WI38 (cell line): ENCODE measurements around the gene CFAP58.

Source experiments
- H3K4me3 ChIP-seq: 2 replicates; pipeline ENCODE4 v1.5.1; 2011; ENCODE audit warnings: low read depth, mild to moderate bottlenecking, control low read depth, low read length
- TF ChIP-seq, protein P1 (sequence below): IDR thresholded peaks from 2 replicates; pipeline ENCODE4 v1.5.1; 2012; ENCODE audit warnings: low read depth, mild to moderate bottlenecking, control low read depth, low read length

CFAP58 gene

DNA sequence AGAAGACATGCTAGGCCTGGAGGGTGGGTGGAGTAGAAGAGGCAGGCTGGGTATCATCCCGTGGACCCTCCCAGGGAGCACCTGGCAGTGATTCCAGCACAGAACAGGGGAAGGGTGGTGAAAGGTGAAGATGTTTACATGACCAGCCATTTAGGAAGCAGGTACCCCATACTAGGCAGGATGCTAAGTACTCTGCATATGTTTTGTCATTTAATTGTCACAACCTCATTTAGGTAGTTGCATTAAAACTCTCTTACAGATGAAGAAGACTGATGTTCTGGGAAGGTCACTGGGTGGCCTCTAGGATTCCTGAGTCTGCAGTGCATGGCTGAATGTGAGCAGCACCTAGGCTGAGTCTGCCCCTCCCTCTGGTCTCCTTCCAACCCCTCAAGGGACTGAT, 30.5 kb upstream of the CFAP58 start:
- H3K4me3 ChIP-seq, result no peak overlapping the region
- TF ChIP-seq, protein P1, sequence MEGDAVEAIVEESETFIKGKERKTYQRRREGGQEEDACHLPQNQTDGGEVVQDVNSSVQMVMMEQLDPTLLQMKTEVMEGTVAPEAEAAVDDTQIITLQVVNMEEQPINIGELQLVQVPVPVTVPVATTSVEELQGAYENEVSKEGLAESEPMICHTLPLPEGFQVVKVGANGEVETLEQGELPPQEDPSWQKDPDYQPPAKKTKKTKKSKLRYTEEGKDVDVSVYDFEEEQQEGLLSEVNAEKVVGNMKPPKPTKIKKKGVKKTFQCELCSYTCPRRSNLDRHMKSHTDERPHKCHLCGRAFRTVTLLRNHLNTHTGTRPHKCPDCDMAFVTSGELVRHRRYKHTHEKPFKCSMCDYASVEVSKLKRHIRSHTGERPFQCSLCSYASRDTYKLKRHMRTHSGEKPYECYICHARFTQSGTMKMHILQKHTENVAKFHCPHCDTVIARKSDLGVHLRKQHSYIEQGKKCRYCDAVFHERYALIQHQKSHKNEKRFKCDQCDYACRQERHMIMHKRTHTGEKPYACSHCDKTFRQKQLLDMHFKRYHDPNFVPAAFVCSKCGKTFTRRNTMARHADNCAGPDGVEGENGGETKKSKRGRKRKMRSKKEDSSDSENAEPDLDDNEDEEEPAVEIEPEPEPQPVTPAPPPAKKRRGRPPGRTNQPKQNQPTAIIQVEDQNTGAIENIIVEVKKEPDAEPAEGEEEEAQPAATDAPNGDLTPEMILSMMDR, result no peak

DNA sequence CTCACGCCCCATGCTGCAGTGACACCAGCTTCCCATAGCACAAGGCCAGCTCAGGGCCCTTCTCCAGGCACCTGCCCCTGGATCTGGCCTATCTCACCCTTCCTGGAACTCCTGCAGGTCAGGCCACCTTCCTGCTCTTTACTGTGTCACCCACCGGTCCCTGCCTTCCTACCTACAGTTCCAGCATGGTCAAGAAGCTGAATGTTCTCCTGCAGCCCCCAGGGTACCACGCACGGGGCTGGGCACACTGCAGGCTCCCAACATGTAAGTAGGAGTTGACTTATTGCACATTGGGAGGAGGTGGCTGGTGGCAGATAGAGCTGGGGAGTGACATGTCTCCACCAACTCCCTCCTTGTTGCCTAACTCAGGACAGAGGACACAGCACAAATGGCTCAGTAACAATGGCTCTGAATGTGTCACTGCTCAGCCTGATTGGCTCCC, 29.9 kb upstream of the CFAP58 start:
- TF ChIP-seq, protein P1, result no peak
- no peak overlapping the region for H3K4me3 ChIP-seq

DNA sequence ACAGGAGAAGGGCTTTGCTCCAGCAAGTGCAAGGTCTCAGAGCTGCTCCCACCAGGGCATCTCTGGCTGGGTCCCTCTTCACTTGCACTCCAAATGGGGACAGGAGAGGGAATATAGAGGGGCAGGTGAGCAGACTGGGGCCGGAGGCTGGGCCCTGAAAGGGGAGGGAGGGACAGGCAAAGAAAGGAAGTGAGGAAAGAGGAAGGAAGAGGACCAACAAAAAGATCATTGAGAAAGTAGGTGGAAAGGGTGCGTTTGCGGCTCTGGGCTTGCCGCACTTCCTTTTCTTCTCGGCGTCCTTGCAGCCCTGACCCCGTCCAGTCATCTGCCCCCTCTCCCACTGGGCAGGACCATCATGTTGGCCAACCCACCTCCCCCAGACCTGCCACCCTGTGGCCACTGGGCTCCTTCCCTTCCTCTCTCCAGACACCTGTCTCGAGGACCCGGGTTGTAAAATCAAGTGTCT, 29.4 kb upstream of the CFAP58 start:
- TF ChIP-seq, protein P1, result no peak
- H3K4me3 ChIP-seq, result no peak overlapping the region

DNA sequence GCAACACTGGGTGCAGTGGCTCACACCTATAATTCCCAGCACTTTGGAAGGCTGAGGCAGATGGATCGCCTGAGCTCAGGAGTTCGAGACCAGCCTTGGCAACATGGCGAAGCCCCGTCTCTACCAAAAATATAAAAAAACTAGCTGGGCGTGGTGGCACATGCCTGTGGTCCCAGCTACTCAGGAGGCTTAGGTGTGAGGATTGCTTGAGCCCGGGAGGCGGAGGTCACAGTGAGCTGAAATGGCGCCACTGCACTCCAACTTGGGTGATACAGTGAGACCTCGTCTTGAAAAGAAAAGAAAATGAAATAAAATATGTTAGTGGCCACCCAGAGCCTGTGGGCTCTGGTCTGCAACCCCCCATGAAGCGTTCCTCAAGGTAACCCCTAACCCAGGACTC, 28.7 kb upstream of the CFAP58 start:
- no peak overlapping the region for H3K4me3 ChIP-seq
- TF ChIP-seq, protein P1, result no peak

DNA sequence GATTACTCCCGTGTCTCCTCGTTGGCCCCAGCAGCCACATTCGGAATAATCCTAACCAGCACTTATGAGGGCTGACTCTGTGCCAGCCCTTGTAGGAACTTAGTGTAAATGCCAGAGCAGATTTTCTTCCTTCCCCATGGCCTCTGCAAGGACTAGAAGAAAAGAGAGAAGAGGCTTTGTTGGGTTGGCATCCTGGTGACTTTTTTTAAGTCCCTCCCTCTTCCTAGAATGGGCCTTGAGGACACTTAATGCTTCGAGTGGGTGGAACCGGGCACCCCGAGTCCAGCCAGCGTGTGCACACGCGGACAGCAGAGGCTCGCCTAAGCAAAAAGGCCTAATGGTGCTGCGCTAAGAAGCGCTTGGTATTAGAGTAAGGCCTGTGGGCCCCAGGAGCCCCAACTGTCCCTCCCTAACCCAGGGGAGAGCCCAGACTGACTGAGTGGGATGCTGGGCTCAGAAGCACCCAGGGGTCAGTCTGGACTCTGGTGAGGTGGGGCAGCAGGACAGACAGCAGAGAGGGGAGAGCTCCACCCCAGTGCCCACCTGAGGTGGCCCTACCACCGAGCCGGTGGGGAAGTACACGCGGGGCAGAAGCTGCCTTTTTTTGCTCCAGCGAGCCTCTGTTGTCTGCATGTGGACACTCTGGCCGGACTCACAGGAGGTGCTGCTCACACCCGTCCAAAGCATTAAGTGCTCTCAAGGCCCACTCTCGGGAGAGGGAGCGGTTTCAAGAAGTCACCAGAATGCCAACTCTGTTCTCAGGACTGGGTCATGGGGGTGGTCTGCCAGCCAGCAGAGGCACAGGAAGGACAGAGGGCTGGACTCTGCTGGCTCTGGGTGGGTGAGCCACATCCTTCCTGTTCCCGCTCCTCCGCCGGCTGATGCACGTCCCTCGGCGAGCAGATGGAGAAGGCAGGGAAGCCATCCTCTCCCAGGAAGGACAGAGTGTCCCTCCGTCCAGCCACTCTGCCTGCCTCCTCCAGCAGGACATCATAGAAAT, 27.9 kb upstream of the CFAP58 start:
- H3K4me3 ChIP-seq, result no peak overlapping the region
- TF ChIP-seq, protein P1, result no peak

DNA sequence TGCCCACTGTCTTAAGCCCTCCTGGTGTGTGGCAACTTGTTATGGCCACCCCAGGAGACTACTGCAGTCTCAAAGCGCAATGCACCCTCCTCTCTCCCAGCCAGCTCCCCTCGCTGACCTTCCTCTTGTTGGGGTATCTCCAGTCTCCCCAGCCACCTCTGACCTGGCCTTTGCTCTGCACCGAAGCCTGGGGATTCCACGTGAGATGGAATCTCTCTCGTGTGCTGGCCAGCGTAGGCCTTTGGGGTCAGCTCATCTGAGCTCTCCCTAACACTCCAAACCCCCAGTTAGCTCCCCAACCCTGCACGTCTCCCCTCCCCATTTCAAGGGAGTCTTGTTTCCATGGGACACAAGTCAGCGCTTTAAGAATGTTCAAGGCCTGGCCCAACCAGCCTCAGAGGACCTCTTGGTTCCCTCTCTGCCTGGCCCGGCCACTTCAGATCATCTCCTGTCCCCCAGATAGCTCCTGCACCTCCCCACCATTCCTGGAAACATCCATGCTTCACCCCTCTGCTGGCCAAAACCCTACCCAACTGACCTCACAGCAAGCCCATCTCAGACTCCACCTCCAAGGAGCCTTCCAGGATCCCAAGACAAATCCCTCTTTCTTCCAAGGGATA, 26.5 kb upstream of the CFAP58 start:
- TF ChIP-seq, protein P1, result no peak
- H3K4me3 ChIP-seq, result no peak overlapping the region
